K562 (cell line): ENCODE results near the gene VDAC1. TPM values are rescaled to one million over a fixed set of nuclear protein-coding genes. Genes with fewer than 3 reads are reported as not detected.
A peak's percentile ranks its signal among the peaks of the same experiment; 100 is the strongest.

ENCODE experiments used
- ATF7 ChIP-seq: fragments of 450-650 bp; IDR thresholded peaks from 2 replicates; pipeline ENCODE4 v1.7.1; 2014; ENCODE audit warnings: mild to moderate bottlenecking, moderate library complexity
- BCL6 ChIP-seq: fragments of 250-450 bp; sonication (Bioruptor Pico); IDR thresholded peaks from 2 replicates; pipeline ENCODE4 v1.4.0; 2020
- CBX2 ChIP-seq: fragments of 200-600 bp; sonication (generic); IDR thresholded peaks from one replicate; pipeline ENCODE4 v1.6.1; 2012; ENCODE audit warnings: mild to moderate bottlenecking, low read length, inconsistent platforms; ENCODE audit not compliant: insufficient read depth, poor library complexity, severe bottlenecking
- CCNT2 ChIP-seq: IDR thresholded peaks from 2 replicates; pipeline ENCODE4 v1.6.1; 2011; ENCODE audit warnings: borderline replicate concordance, low read depth, mild to moderate bottlenecking, moderate library complexity, mixed read lengths, low read length; ENCODE audit not compliant: insufficient read length; ENCODE audit errors: extremely low read depth
- HMG20B ChIP-seq: fragments of 250-450 bp; sonication (Bioruptor Pico); IDR thresholded peaks from 2 replicates; pipeline ENCODE4 v1.5.0; 2021; ENCODE audit warnings: mild to moderate bottlenecking
- JUND ChIP-seq, 2 experiments: IDR thresholded peaks; 2 replicates in 1 of 2; 3 replicates in 1 of 2; pipeline ENCODE4 v1.6.1; 2011; ENCODE audit warnings: borderline replicate concordance in 2 of 2, low read depth in 2 of 2, low read length in 2 of 2, improper control_type of control experiment in 1 of 2, missing biosample characterization in 1 of 2, missing genetic modification characterization in 1 of 2, missing genetic modification reagents in 1 of 2
- KAT8 ChIP-seq: fragments of 450-650 bp; IDR thresholded peaks from 2 replicates; pipeline ENCODE4 v1.6.1; 2016; ENCODE audit warnings: low read depth, mild to moderate bottlenecking
- PTTG1 ChIP-seq: fragments of 450-650 bp; IDR thresholded peaks from 2 replicates; pipeline ENCODE4 v1.6.1; 2016; ENCODE audit warnings: low read depth, mild to moderate bottlenecking, missing genetic modification characterization, missing compliant biosample characterization
- TAF1 ChIP-seq: IDR thresholded peaks from 2 replicates; pipeline ENCODE4 v1.6.1; 2011; ENCODE audit warnings: mild to moderate bottlenecking, low read length, moderate library complexity; ENCODE audit not compliant: insufficient read depth, control insufficient read depth, severe bottlenecking; ENCODE audit errors: extremely low read depth
- TSHZ1 ChIP-seq: fragments of 250-450 bp; sonication (Bioruptor Pico); IDR thresholded peaks from 2 replicates; pipeline ENCODE4 v1.4.0; 2020; ENCODE audit warnings: mild to moderate bottlenecking, moderate library complexity
- ZNF695 ChIP-seq: fragments of 450-650 bp; formaldehyde crosslinking; IDR thresholded peaks from 2 replicates; pipeline ENCODE4 v1.4.0; 2020; ENCODE audit warnings: mild to moderate bottlenecking, moderate library complexity
- ZZZ3 ChIP-seq: fragments of 450-650 bp; IDR thresholded peaks from 2 replicates; pipeline ENCODE4 v1.6.1; 2016; ENCODE audit warnings: antibody characterized with exemption, mild to moderate bottlenecking, moderate library complexity
- polyA plus RNA-seq, 8 experiments: library from polyadenylated mRNA; depleted of rRNA in 4 of 8; stranded (reverse) in 5 of 8; unstranded in 3 of 8; fragments of >200 nt; fragmentation: Nextera tagmentation in 2 of 8; fragmentation: Illumina TruSeq in 1 of 8; extraction: Ambion mirVana in 2 of 8; extraction: Trizol in 1 of 8; gene quantifications; 2 replicates each; pipeline versions ENCODE4 v1.2.1 to v1.2.3, GENCODE V29; 2011 to 2014; ENCODE audit warnings: inconsistent platforms in 1 of 8, missing spikeins in 1 of 8
- total RNA-seq, 7 experiments: library from RNA; depleted of rRNA in 6 of 7; stranded (reverse); fragments of >200 nt in 6 of 7; fragmentation: Illumina TruSeq in 2 of 7; extraction: Trizol in 2 of 7; gene quantifications; 2 replicates each; pipeline versions ENCODE4 v1.2.1 to v1.2.3, GENCODE V29; 2011 to 2021; ENCODE audit warnings: low replicate concordance in 1 of 7
- TF ChIP-seq, protein P1 (sequence below): fragments of 450-650 bp; formaldehyde crosslinking; conservative IDR thresholded peaks from 2 replicates; pipeline ENCODE4 v1.4.0; 2022; ENCODE audit warnings: mild to moderate bottlenecking, missing genetic modification characterization
- TF ChIP-seq, protein P2 (sequence below), 2 experiments: fragments of 450-650 bp; IDR thresholded peaks; 2 replicates each; pipeline ENCODE4 v1.6.1; 2016
- TF ChIP-seq, protein P3 (sequence below): fragments of 250-450 bp; sonication (Bioruptor Pico); IDR thresholded peaks from 2 replicates; pipeline ENCODE4 v1.5.0; 2022; ENCODE audit warnings: mild to moderate bottlenecking
- TF ChIP-seq, protein P4 (sequence below): fragments of 450-650 bp; IDR thresholded peaks from 2 replicates; pipeline ENCODE4 v1.6.1; 2016; ENCODE audit warnings: antibody characterized with exemption

The VDAC1 gene
- total and polyA plus RNA-seq, 9 of the 15 experiments (the other 6 are each of a cell fraction or from before 2014, with no cell fraction given), result 168 to 366 (median 293) TPM

GRCh38 chr5:134004626-134005416 is at the start of gene VDAC1 (continued):
- TF ChIP-seq, protein P1, sequence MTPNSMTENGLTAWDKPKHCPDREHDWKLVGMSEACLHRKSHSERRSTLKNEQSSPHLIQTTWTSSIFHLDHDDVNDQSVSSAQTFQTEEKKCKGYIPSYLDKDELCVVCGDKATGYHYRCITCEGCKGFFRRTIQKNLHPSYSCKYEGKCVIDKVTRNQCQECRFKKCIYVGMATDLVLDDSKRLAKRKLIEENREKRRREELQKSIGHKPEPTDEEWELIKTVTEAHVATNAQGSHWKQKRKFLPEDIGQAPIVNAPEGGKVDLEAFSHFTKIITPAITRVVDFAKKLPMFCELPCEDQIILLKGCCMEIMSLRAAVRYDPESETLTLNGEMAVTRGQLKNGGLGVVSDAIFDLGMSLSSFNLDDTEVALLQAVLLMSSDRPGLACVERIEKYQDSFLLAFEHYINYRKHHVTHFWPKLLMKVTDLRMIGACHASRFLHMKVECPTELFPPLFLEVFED (CRISPR knock-in tag), result no peak
- TF ChIP-seq TAF1 (peak; percentile 59), PTTG1 (no peak), JUND (IDR thresholded peaks at IDR 0.05; ENCODE audit: borderline replicate concordance, low read depth, low read length) (no peak), JUND (tag; IDR thresholded peaks at IDR 0.05; ENCODE audit: borderline replicate concordance, low read depth, low read length) (no peak), KAT8 (no peak), CBX2 (no peak), ATF7 (0 out of 2 replicates have a peak, but pooled peaks have one; percentile 37), BCL6 (CRISPR knock-in tag) (no peak), ZNF695 (CRISPR knock-in tag) (no peak), CCNT2 (peak; percentile 52), ZZZ3 (no peak), HMG20B (CRISPR knock-in tag) (no peak), TSHZ1 (CRISPR knock-in tag) (no peak)
- TF ChIP-seq, protein P2, sequence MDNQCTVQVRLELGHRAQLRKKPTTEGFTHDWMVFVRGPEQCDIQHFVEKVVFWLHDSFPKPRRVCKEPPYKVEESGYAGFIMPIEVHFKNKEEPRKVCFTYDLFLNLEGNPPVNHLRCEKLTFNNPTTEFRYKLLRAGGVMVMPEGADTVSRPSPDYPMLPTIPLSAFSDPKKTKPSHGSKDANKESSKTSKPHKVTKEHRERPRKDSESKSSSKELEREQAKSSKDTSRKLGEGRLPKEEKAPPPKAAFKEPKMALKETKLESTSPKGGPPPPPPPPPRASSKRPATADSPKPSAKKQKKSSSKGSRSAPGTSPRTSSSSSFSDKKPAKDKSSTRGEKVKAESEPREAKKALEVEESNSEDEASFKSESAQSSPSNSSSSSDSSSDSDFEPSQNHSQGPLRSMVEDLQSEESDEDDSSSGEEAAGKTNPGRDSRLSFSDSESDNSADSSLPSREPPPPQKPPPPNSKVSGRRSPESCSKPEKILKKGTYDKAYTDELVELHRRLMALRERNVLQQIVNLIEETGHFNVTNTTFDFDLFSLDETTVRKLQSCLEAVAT (IDR thresholded peaks at IDR 0.05), result no peak
- TF ChIP-seq, protein P3, sequence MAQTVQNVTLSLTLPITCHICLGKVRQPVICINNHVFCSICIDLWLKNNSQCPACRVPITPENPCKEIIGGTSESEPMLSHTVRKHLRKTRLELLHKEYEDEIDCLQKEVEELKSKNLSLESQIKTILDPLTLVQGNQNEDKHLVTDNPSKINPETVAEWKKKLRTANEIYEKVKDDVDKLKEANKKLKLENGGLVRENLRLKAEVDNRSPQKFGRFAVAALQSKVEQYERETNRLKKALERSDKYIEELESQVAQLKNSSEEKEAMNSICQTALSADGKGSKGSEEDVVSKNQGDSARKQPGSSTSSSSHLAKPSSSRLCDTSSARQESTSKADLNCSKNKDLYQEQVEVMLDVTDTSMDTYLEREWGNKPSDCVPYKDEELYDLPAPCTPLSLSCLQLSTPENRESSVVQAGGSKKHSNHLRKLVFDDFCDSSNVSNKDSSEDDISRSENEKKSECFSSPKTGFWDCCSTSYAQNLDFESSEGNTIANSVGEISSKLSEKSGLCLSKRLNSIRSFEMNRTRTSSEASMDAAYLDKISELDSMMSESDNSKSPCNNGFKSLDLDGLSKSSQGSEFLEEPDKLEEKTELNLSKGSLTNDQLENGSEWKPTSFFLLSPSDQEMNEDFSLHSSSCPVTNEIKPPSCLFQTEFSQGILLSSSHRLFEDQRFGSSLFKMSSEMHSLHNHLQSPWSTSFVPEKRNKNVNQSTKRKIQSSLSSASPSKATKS (CRISPR knock-in tag), result no peak
- TF ChIP-seq, protein P4, sequence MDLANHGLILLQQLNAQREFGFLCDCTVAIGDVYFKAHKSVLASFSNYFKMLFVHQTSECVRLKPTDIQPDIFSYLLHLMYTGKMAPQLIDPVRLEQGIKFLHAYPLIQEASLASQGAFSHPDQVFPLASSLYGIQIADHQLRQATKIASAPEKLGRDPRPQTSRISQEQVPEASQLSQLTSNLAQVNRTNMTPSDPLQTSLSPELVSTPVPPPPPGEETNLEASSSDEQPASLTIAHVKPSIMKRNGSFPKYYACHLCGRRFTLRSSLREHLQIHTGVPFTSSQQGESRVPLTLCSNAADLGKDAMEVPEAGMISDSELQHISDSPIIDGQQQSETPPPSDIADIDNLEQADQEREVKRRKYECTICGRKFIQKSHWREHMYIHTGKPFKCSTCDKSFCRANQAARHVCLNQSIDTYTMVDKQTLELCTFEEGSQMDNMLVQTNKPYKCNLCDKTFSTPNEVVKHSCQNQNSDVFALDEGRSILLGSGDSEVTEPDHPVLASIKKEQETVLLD, result peak; percentile 47; the same call in 1 of the 2 replicates
